Activated CD8-positive, alpha-beta memory T cell treated with anti-CD3 and anti-CD28 coated beads for 1 hour (primary cell): ENCODE measurements around the gene DDR2.

Experiments
- DNase-seq, 2 donors: peaks; one replicate each; pipeline ENCODE4 v3.0.0-alpha.2; 2020; ENCODE audit warnings: low read depth in 1 of 2; ENCODE audit errors: extremely low read depth in 1 of 2

The DDR2 gene

DNA sequence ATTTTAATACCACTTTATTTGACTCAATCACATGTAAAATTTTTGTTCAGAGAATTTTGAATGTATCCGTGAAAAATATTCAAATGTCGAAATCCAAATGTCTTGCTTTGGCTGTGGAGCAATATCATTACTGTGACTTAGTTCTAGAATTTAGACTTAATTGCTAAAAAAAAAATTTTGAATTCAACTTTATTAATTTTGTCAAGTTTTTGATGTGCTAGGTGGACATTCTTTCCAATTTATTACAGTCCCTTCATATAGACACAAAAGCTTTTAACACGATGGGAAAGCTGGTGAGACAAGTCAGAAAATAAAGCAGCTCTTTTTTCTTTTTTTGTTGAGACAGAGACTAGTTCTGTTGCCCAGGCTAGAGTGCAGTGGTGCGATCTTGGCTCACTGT lies 62.6 kb downstream of the DDR2 start:
- DNase-seq, result no peak

DNA sequence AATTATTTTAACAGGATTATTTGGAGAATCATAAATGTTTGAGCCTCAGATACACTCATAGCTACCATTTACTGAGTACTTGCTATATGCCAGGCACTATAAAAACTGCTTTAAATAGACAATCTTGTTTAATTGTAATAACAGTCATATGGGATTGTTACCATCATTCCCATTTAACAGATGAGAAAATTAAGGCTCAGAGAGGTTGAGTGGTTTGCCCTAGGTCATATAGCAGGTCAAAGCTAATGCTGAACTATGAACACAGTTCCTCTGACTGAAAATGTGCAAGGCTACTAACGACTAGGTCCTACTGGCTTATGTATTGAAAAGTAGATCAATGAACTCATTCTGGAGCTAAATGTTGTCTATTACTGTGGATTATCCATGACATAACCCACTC lies 63.4 kb downstream of the DDR2 start:
- no peak for DNase-seq

DNA sequence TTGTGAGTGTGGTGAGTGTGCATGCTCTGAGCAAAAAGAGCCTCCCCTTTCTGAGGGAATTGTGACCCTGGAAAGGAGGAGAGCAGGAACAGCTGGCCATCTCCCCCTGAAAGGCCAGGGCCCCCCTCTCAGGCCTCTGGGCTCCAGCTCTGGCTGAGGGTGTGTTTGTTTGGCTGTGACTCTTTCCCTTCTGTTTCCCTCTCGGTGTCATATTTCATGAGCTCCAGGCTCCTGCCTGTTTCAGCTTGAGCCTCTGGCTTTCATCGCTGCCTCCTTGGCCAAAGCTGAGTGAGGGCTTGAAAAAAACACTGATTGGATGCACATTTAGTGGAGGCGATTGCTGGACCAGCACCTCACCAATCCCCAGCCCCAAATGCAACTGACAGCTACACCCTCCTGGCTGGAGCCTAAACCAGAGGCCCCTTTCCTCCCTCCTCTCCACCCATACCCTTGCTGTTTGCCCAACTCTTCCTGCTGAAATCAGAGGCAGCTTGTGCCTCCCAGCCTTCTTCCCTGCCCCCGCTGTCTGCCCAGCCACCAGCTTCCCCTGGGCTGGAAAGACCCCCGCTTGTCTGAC lies 64.1 kb downstream of the DDR2 start:
- DNase-seq, result no peak

DNA sequence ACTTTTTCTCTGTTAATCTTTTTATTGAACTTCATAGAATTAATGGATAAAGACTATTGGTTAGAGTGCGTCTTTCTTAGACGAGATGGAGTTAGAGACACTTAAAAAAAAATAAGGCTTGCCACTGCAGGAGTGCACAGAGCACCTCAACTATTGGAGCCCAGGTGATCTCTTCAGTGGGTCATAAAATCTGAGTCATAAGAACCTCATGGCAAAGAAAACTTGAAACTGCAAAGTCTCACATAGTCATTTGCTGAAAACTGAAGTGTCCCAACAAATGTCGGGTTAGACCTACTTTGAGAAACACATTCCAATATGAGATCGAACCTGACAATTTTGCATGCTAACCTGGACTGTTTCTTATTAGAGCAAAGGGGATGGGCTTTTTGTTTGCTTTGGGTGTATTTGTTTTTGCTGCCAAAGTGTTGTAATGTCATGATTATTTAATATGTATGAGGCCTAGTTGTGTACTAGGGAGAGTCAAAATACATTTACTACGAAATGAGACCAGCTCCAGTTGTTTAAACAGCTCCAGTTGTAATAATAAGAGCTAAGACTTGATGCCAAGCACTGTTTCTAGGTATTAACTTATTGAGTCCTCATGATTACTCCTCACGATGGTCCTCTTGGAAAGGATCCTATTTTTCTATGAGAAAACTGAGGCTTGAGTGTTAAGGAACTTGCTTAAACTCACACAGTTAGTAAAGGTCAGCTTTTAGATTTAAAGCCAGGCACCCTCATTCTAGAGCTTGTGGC lies 65.1 kb downstream of the DDR2 start:
- no peak for DNase-seq

DNA sequence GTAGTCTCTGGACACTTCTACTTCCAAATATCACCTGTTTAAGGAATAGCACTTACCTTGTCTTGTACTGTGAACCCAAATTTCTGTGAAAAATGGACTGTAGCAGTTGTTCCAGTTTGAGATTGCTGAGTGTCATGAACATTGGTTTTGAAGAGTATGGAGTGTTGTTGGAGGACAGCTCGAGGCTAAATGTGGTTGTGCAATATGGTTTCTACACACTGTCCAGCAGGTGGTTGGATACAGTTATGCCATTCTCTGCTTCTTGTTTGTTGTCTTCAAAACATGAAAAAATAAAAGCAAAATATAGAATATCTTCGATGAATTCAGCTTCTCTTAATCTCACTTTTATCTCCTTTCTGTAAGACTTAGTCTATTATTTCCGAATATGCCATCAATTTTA lies 67.1 kb downstream of the DDR2 start:
- DNase-seq, result no peak

DNA sequence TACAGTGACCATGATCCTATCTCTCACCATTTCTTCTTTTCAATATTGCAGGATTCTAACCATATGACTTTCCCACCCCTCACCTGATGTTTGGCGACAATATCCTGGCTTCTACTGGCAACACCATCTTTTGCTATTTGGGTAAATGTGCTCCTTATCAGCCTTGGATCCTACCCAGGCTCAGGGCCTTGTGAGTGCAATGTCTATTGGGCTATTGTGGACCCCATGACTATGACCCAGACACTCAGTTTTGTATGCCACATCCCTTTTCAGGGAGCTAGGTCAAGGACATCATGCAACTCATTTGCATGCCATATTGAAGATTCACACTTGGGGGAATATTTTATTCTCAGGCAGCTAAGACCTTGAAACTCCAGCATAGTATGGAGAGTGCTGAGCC lies 67.9 kb downstream of the DDR2 start:
- DNase-seq, result no peak

DNA sequence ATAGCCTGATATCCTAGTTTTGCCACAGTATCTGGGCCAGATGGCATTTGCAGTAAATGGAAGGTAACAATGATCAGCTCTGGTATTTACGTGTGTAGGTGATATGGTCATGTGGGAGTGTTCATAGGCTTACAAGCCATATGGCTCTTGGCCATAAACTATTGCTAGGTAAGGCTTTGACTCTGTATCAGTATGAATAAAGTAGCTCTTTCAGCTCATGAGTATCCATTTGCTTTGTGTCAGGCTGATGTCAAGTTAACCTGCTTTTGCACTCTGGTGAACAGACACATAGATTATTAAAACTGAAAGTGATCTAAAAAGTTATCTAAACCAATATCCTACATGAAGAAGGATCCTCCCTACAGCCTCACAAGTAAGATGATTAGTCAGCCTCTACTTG lies 69.0 kb downstream of the DDR2 start:
- no peak for DNase-seq

DNA sequence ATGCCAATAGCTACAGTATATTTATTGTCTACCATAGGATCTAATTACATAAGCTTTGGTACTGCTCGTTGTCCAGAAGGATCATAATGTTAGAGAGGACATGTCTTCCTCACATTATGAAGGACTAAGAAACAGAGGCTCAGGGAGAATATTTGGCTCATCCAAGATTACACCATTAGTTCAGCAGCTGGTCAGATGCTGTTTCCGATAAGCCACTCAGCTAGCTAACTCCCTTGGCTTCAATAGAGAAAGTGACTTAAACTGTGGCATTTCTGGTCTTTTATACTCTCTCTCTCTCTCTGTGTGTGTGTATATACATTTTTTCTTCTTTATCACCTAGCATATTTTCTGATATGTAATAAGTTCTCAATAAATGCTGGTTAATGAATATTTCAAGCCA lies 70.4 kb downstream of the DDR2 start:
- DNase-seq, result no peak

DNA sequence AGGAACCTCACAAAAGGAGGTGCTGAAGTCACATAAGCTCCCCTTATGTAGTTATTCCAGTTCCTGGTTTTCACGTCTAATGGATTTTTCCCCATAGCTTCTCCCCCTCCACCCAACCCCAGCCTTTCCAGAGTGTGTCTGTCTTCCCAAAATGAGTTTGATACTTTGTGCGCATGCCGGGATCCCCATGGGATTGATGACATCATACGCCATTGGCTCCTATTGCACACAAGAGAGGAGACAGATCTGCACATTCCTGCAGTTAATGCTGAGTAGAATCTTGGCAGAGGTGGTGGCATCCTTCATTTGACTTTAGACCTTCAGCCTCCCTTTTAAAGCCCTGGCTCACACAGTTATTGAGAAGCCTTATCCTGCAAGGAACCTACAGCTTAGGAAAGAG lies 71.4 kb downstream of the DDR2 start:
- no peak for DNase-seq

DNA sequence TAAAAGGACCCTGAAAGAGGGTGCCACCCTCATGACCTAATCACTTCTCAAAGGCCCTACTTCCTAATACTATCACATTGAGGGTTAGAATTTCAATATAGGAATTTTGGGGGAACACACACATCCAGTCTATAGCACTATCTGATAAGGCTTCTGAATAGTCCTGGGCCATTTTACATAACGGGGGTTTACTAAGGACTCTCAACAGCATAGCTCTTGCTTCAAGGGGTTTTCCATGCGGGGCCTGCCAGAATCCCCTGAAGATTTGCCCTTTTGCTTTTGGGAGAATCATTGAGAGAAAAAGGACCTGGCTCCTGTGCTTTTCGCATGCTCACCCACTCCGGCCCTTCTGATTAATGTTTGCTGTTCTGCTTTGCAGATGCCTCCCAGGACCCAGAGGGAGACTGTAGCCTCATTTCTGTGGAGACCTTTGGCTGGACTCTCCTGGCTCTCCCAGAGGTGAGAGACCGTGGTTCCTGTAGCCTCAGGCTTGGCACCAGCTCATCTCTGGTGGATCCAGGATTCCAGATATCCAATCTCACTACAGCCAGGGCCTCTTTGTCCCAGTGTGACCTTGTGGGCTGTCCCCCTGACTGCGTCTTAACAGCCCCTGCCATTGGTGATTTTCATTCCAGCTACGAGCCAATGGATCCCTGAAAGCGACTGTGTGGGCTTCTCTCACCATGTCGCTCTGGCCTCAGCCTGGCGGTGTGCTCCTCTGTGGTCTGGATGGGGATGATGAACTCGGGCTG lies 72.6 kb downstream of the DDR2 start:
- no peak for DNase-seq

DNA sequence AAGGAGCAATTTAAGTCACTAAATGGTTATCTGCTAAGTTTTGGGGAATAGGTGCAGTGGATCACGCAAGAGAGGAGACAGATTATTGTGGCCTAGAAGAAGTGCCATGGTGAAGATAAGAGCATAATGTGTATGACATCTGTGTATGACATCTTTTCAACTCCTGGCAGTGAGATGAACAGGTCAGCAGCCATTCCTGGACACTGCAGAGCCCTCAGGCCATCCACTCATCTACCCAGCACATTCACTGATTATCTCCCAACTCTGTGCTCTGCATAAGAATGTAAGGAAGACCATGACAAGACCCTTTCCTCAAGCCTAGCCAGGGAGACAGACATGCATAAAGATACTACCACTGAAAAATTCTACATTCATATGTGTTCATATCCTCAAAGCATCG lies 73.7 kb downstream of the DDR2 start:
- no peak for DNase-seq

DNA sequence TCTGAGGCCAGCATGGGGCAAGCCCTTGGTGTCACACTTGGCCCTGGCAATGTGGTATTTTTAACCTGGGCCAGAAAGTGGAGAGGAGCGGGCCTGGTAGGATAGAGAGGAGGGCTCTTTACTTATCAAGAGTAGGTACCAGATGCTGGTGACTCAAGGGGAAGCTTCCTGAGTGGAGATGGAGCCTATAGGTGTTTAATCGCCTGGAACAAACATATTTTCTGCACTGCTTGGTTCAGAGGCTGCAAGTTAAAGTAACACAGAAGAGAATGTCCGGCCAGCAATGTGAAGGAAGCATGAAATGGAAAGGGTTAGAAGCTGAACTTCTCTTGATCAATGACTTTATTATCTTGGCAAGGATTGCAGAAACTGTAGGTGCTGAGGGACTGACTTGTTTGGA lies 74.3 kb downstream of the DDR2 start:
- DNase-seq, result no peak

DNA sequence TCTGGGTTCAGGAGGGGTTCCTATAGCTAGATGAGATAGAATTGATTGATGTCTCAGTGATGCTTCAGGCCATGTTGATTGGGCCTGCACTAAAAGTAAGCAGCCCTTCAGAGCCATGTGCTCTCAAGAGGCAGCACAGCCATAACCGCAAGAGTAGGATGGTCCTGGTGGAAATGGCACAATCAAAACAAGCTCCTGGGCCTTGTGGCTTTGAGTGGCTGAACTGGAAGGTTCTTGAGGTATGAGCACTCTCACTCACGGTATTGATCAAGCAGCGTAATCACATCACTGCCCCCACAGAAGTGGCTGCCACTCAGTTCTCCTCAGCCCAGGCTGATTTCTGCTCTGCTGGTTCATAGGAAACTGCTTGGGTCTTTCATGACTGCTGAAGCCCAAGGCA lies 76.0 kb downstream of the DDR2 start:
- no peak for DNase-seq

DNA sequence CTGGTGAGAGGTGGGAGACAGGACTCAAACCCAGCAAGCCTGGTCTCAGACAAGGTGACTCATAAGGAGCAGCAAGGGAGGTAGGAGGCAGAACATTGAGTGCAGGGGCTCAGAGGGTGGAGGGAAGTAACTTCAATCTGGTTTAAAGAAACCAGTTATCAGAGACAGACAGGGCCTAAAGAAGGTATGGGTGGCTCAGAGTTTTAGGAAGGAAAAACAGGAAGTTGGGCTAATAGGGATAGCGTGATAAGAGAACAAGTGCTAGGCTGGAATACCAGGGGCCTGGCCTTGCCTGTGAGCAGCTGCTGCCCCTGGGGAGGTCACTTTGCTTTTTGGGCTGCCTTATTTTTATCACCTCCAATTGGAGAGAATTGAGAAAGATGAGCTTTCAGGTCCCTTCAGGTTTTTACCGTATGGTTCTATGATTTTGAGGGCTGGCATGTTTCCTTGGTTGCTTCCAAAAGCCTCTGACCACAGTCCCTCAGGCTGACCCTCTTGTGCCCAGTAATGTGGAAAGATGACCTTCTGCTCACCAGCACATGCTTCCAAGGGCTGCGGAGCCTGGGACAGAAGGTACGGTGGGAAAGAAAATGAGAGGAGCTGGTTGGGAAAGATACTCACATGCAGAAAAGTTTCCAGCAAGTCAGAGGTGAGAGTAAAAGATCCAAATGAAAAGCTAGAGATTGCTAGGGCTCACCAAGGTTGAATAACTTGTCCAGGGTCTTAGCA lies 77.0 kb downstream of the DDR2 start:
- no peak for DNase-seq

DNA sequence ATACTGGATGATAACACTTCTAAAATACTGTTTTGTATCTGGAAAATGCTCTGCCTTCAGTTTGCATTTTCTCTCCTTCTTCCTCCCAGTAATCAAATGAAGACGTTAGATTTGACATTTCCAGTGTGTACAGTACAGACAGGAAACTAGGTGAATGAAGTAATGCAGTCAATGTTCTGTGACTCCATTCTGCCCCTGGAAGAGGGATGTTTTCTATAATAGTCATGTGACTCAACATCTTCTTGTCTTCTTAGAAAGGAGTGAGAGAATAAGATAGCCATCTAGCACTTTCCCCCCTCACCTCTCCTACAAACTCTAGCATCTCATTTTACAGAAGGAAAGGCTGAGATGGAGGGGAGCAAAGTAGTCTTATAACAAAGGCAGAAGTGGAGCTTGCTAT lies 77.6 kb downstream of the DDR2 start:
- no peak for DNase-seq

DNA sequence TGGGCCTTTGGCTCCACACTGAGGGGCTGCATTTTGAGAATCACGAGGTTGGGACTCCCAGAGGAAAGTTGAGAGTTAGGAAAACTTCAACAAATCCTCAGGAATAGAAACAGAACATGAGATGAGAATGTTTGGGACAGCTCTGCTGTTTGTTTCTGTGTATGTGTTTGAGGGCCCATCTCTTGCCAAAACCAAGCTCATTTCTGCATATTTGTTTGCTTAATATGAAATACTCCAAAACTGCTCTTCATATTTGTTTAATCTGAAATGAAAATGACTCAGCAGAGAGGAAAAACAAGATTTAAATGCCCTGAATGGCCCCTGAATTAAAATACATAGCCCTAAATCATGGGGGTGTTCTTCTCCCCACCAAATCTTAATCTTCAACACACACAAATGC lies 78.1 kb downstream of the DDR2 start:
- no peak for DNase-seq

DNA sequence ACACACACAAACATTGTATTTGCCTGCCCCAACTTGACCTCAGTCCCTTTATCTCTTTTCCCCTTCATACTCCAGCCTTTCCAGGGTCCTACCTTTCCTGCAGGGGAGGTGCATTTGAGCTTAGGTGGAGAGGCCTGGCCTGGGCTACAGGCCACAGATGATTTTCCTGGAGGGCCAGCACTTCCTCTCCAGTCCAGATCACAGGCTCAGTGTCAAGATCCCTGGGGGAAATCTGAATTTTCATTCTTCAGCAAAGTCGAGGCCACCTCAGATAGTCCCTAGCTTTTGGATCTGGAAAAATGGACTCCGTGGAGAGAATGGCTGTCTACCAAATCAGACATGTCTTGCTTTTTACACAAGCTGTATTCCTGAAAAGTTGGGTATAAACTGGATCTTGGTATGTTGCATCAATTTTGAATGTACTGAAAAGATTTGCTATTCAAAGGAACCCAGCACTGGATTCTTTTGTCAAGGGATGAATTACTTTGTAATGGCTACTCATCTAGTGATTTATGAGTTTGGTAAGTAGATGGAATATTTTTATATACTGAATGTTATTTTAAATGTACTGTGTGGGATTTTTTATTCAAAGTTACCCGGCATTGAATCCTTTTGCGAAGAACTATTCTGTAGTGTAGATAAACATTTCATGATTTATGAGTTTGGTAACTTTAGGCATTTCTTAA lies 78.7 kb downstream of the DDR2 start:
- DNase-seq, result no peak

DNA sequence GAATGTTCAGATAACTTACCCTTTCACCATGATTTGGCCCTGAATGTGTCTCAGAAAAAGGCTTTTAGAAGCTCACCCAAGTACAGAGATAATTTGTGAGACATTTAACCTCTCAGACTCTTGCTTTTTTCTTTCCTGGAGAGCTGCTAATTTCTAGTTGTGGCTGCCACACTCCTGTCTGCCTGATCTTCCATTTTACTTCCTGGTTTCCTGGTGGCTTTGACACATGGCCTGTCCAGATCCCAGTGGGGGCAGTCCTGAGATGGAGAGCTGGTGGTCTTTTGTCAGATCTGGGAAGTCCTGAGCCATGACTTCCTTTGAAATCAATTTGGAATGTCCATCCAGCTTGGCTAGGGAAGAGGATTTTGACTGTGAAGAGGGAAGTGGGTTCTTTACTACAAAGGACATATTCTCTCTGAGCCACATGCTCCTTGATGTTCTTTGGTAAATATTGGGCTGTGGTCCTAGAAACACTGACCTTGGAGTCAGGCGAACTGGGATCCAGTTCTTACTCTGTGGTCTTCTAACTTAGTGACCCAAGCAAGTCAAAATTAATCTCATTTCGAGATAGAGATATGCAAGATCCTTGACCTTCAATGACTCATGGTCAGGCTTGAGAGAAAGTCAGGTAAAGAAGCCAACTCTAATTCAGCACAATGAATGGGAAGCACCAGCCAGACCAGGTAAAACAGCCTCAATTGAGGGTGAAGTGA lies 80.2 kb downstream of the DDR2 start:
- DNase-seq, result no peak

DNA sequence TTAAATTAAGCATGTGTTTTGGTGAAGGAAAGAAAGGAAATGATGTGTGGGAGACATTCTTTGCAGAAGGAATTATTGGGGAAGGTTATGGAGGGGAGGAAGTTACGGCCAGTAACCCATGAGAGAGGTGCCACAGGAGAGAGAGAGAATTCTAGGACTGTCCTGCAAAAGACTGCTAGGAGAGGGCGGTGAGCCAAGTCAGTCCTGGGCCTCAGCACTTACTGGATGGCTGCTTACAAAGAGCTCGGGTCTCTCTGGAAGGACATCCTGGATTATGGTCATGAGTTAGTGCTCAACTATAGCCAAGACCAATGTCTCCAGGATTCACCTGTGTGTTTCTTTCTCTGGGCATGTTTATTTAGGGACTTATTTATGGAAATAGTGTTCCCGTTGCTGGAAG lies 83.9 kb downstream of the DDR2 start:
- DNase-seq, result no peak

DNA sequence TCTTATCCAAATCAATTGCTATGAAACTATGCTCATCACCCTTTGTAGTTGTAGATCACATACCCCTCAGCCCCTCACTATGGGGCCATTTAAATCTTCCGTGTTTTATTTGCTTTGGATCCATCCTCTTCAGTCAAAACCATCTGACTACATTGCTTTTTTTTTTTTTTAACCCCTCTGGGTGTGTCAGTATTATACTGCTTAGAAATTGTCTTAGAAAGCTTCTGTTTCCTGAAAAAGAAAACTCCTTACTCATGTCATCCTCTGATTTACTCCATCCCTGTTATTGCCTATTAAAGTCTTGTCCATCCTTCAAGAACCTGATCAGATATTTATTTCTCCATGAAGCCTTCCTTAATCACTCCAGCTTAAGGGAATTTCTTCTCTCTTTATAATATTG lies 84.3 kb downstream of the DDR2 start:
- no peak for DNase-seq
